Mesodermal cell (in vitro differentiated cells): Measurements from ENCODE around the gene LRRC25.

Source experiments
- H3K27ac ChIP-seq: 2 replicates; pipeline ENCODE4 v1.7.0; 2013; ENCODE audit warnings: mild to moderate bottlenecking, low read depth, low read length, moderate library complexity; ENCODE audit not compliant: severe bottlenecking
- H3K36me3 ChIP-seq: 2 replicates; pipeline ENCODE4 v1.7.1; 2013; ENCODE audit warnings: mild to moderate bottlenecking, low read length, moderate library complexity; ENCODE audit not compliant: control insufficient read depth, insufficient read depth
- H3K4me1 ChIP-seq: one replicate; pipeline ENCODE4 v1.7.1; 2013; ENCODE audit warnings: mild to moderate bottlenecking, low read length; ENCODE audit not compliant: insufficient read depth, control insufficient read depth, poor library complexity, severe bottlenecking
- H3K4me3 ChIP-seq: 2 replicates; pipeline ENCODE4 v1.7.0; 2013; ENCODE audit warnings: low read length, control low read depth, mild to moderate bottlenecking; ENCODE audit not compliant: insufficient read depth, poor library complexity, severe bottlenecking; ENCODE audit errors: extremely low read depth
- H3K9me3 ChIP-seq: 2 replicates; pipeline ENCODE4 v1.7.1; 2013; ENCODE audit warnings: mild to moderate bottlenecking, low read length, moderate library complexity; ENCODE audit not compliant: control insufficient read depth
- WGBS, 2 experiments: methylation state at CpG; one replicate each; pipeline ENCODE4 v1.1.5; 2013; ENCODE audit warnings: missing lambda C conversion rate in 2 of 2; ENCODE audit not compliant: insufficient coverage in 2 of 2; 5-methylcytosine and 5-hydroxymethylcytosine counted together

LRRC25 gene

DNA sequence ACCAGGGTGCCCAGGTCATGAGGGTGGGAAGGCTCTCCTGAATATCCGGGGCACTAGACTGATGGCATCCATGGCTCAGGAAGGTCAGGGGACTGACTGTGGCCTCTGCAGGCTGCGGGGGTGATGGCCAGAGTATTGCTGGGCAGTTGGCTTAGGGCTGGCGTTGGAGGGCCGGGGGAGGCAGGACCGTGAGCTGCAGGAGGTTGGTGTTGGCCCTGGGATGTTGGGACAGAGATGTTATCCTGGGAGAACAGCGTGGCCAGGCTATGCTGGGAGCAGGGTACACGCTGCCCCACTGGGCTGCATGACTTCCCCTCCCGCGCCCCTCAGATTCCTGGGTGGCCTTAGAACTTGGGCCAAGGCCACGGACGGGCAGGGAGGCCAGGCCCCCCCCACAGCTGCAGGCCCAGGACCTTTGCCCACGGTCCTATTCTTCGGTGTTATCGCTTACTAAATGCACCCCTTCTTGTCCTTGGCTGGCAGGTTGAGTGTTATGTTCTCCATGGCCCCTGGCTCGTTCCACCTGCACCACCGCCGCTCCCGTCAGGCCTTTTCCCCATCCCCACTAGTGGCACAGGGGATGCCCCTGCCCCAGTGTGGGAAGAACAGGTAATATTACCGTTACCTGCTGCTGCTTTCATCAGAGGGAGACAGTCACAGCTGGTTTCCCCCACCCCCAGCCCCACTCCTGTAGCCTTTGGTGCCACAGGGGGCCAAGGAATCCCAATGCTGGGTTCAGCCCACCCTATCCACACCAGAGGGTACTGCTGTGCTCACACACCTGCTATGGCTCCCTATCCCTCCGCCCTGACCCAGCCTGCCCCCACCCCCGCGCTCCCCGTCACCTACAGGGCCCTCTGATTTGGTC lies 43.7 kb upstream of the LRRC25 start:
- 94 to 95% methylated on average over 19 to 23 of the region's 23 CpGs for WGBS, 2 experiments
- H3K9me3 ChIP-seq: no peaks in the 10 kb centered on the region
- H3K4me3 ChIP-seq: no peak overlapping the region
- peaks cover 29% of the 10 kb centered on the region for H3K36me3 ChIP-seq
- peaks cover 29% of the 10 kb centered on the region for H3K4me1 ChIP-seq
- no peak overlapping the region for H3K27ac ChIP-seq

DNA sequence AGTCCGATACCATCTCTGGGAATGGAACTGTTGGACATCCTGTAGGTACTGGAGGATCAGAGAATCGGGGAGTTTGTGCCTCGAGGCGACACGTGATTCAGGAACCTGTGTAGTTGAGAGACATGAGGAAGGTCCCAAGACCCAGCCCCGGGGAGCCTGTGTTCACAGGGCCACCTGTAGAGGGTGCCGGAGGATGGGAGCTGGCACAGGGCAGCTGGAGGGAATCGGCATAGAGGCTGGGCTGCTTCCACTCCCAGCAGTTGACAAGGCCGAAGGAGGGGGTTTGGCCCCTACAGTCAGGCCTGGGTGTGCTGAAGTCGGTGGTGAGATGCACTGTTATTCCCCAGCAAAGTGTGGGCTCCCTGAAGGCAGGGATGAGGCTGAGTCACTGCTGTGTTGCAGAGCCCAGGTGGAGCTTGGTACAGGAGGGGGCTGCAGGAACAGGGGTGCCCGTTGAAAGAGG lies 43.0 kb upstream of the LRRC25 start:
- Histone ChIP-seq H3K36me3 (peaks cover 36% of the 10 kb centered on the region), H3K4me3 (no peak overlapping the region), H3K9me3 (no peaks in the 10 kb centered on the region), H3K27ac (peak overlapping the region; percentile 97), H3K4me1 (peaks cover 35% of the 10 kb centered on the region)
- WGBS, 2 experiments: 90 to 91% methylated on average over 8 to 11 of the region's 11 CpGs

DNA sequence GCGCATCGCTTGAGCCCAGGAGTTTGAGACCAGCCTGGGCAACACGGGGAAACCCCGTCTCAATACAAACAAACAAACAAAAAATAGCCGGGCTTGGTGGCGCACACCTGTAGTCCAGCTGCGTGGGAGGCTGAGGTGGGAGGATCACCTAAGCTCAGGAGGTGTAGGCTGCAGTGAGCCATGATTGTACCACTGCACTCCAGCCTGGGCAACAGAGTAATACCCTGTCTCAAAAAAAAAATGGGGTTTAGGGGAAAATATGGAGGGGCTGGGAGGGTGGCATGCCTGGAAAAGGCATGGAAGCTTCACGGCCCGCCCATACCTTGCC lies 42.5 kb upstream of the LRRC25 start:
- 98 to 100% methylated on average over 4 to 6 of the region's 9 CpGs for WGBS, 2 experiments

DNA sequence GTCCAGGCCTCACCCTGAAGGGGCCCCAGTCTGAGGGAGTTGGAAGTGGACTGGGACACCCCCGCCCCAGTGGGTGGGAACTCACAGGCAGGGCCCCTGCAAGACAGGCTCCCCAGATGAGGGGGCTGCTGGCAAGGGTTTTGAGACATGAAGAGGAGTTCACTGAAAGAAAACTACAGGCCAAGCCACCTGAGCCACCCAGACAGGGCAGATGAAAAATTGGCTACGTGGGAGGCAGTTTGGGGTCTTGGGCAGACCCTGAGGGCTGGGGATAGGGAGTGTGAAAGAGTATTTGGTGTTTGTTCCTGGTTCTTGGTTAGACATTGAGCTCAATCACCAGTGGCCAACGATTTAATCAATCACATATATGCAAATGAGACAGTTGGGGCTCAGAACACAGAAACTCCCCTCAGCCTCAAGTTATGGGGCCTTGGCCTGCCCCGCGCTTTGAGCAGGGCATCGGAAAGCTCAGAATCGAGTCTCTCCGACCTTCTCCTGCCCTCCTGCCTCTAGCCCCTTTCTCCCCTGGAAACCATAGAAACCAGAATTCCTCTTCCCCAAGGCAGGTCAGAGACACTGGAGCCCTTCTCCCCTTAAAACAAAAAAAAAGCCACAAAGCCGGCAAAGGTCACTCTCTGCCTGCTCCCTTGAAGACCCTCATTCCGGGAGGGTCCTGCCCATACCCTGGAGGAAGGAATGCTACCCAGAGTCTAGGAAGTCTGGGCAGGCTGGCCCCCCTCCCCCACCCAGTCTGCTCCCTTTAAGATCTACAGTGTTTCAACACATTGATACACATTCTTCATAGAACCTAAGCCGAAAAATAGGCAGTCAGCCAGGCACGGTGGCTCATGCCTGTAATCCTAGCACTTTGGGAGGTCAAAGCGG lies 41.8 kb upstream of the LRRC25 start:
- Histone ChIP-seq H3K4me3 (no peak overlapping the region), H3K27ac (peak overlapping the region; percentile 97), H3K36me3 (peaks cover 39% of the 10 kb centered on the region), H3K9me3 (no peaks in the 10 kb centered on the region), H3K4me1 (peaks cover 39% of the 10 kb centered on the region)
- WGBS, 2 experiments: 48 to 54% methylated on average over 11 to 12 of the region's 13 CpGs

More for the DNA sequence above, 42.5 kb upstream of the LRRC25 start:
- Histone ChIP-seq H3K9me3 (no peaks in the 10 kb centered on the region), H3K27ac (peak overlapping the region; percentile 97), H3K4me3 (no peak overlapping the region), H3K36me3 (peaks cover 39% of the 10 kb centered on the region), H3K4me1 (peaks cover 36% of the 10 kb centered on the region)

DNA sequence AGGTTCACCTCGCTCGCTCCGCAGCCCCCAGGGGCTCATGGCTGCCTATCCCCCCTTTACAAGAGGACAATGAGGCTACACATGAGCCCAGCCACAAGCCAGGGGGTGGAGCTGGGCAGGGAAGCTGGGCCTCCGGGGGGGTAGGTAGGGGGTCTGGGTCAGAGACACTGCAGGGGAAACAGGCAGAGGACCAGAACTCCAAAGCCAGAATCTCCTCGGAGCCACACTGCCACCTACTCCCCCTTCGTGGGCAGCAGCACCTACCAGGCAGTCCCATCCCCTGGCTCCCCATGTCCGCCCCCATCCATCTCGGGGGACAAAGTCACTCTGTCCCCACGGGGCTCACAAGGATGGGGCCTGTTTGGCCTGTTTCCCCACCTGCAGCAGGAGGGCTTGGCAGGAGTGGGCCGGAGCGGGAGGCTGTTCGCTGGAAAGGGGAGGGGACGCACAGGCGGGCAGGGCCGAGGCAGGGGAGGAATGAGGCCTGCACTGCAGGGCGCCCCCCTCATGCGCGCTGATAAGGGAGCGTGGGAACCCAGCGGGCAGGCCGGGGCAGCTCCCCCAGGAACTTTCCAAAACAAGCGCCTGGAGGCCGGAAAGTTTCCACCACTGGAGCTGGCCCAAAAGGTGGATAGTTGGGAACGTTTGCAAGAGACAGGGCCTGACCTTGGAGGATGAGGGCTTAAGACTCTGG lies 41.1 kb upstream of the LRRC25 start:
- Histone ChIP-seq H3K4me1 (peaks cover 44% of the 10 kb centered on the region), H3K9me3 (no peaks in the 10 kb centered on the region), H3K36me3 (peaks cover 33% of the 10 kb centered on the region), H3K27ac (peak overlapping the region; percentile 97), H3K4me3 (peak overlapping the region; percentile 60)
- WGBS, 2 experiments: 16 to 18% methylated on average over 19 to 22 of the region's 24 CpGs

DNA sequence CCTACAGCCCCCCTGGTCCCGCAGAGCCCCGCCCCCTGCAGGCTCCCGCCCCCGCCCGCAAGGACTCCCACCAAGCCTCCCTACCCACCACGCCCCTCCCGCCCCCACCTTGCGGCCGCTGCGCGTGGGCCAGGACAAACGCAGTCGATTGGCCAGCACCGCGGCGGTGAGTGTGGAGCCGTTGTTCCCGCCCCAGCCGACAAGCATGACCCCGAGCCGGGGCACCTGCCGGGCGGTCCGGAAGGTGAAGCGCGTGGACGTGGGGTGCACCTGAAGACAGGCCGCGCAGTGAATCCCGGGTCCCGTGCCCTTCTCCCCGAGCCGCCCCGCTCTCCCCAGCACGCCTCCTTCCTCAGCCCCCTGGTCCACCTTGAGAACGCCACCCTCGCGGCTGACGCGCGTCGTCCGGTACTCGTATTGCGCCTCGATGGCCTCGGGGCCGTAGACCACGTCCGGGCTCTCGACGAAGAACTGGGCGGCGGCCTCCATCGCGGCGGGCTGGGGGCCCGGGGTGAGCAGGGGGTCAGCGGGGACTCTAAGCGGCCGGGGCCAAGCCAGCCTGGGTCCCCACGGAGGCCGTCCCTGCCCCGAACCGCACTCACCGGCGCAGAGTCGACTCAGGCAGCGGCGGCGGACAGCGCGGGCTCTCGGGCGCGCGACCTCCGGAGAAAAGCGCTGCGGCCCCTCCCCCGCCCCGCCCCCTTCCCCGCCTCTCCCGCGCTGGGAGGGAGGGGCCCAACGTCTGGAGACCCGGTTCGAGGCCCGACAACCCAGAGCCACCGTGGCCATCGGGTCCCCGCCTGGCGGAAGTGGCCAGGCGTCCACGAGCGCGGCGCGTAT lies 40.3 kb upstream of the LRRC25 start, which contains the start of gene ISYNA1:
Gene ISYNA1 (minus strand): TSS at position 643 of the 840 bp plus-strand sequence. CDS start 154 bp downstream, at position 489.
- H3K36me3 ChIP-seq: peaks cover 25% of the 10 kb centered on the region
- peaks cover 50% of the 10 kb centered on the region for H3K4me1 ChIP-seq
- 0 to 1% methylated on average over 64 to 72 of the region's 99 CpGs for WGBS, 2 experiments
- peak within 1 kb of the TSS; percentile 60 for H3K4me3 ChIP-seq
- H3K9me3 ChIP-seq: no peaks in the 10 kb centered on the region
- peak within 1 kb of the TSS; percentile 97 for H3K27ac ChIP-seq

DNA sequence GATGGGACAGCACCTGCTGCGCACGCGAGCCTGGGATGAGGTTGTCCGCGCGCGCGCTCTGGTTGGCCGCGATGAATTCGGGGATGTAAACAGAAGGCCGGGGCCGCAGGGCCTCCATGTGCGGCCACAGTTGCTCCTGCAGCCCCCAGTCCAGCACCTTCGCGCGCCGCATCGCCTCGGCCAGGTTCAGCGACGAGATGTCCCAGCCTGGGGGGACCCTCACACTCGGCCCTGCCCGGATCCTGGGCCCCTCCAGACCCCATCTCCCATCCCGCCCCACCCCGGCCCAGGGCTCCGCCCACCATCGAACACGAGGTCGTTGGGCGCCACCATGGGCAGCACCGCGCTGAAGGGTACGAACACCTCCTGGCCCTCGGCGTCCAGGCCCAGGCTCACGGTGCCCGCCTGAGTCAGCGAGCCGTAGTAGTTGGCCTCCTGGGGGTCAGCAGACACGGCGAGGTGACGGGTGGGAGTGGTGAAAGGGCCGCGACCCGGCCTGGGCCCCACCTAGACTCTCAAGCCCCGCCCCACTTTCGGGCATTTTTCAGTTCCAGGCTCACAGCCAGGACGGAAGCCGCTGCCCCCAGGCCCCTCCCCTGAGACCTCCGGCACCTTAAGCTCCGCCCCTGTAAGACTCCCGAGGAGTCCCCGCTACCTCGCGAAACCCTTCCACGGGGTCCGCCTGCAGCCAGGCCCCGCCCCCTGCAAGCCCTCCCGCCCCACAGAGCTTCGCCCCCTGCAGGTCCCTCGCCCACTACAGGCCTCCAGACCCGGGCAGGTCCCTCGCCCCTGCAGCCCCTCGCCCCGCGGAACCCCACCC lies 39.5 kb upstream of the LRRC25 start:
- Histone ChIP-seq H3K4me3 (peak overlapping the region; percentile 60), H3K9me3 (no peaks in the 10 kb centered on the region), H3K36me3 (peaks cover 25% of the 10 kb centered on the region), H3K4me1 (peaks cover 50% of the 10 kb centered on the region), H3K27ac (no peak overlapping the region)
- 39 to 44% methylated on average over 43 to 54 of the region's 67 CpGs for WGBS, 2 experiments

DNA sequence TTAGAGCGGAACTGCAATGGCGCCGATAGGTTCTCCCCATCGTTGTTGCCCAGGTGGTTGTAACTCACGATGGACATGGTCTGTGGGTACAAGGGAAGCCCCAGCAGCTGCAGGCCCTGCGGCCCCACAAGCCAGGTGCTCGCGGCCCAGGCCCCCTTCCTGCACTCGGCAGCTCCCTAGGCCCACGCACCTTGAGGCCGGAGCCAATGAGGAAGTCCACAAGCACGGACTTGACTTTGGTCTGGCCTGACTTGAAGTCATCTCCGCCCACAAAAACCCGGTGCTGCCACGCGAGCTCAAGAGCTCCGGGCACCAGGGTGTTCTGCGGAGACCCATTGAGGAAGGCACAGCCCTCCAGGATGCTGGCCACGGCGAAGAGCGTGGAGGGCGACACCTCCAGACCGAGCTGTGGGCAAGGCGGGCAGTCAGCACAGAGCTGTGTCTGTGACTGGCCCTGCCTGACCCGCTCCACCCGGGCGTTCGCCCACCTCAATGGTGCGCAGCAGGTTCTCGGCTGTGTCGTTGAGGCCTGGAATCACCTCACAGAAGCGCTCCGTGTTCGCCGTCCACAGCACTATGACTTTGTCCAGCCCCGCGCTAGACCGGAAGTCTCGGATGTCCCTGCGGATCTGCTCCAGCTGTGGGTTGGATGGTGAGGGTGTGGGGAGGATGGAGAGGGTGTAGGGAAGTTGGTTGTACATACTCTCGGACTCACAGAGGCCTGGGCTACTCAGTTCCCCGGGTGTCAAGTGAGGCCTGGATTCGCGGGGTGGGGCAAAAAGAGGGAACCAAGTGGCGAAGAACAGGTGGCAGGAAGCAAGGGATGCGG lies 38.6 kb upstream of the LRRC25 start:
- Histone ChIP-seq H3K4me3 (peak overlapping the region; percentile 60), H3K27ac (no peak overlapping the region), H3K9me3 (no peaks in the 10 kb centered on the region), H3K4me1 (peaks cover 50% of the 10 kb centered on the region), H3K36me3 (peaks cover 25% of the 10 kb centered on the region)
- 95 to 96% methylated on average over 34 to 46 of the region's 46 CpGs for WGBS, 2 experiments
